ENCODE data around the gene PDGFD. TPM values are rescaled to one million over a fixed set of nuclear protein-coding genes. Genes with fewer than 3 reads are reported as not detected.

Gene PDGFD
- total and polyA plus RNA-seq, 2 experiments from 2014 or later = 1.9 to 4.5 TPM

DNA sequence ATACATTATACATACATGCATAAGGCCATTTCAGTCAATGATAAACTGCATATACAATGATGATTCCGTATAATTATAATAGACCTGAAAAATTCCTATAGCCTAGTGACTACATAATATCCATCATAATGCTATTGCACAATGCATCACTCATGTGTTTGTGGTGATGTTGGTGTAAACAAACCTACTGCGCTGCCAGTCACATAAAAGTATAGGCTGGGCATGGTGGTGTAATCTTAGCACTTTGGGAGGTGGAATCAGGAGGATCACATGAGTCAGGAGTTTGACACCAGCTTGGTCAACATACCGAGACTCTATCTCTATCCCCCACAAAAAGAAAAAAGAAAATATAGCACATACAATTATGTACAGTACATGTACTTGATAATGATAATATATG is 291.2 kb downstream of the PDGFD start (continued):
- TF ChIP-seq, protein P1, sequence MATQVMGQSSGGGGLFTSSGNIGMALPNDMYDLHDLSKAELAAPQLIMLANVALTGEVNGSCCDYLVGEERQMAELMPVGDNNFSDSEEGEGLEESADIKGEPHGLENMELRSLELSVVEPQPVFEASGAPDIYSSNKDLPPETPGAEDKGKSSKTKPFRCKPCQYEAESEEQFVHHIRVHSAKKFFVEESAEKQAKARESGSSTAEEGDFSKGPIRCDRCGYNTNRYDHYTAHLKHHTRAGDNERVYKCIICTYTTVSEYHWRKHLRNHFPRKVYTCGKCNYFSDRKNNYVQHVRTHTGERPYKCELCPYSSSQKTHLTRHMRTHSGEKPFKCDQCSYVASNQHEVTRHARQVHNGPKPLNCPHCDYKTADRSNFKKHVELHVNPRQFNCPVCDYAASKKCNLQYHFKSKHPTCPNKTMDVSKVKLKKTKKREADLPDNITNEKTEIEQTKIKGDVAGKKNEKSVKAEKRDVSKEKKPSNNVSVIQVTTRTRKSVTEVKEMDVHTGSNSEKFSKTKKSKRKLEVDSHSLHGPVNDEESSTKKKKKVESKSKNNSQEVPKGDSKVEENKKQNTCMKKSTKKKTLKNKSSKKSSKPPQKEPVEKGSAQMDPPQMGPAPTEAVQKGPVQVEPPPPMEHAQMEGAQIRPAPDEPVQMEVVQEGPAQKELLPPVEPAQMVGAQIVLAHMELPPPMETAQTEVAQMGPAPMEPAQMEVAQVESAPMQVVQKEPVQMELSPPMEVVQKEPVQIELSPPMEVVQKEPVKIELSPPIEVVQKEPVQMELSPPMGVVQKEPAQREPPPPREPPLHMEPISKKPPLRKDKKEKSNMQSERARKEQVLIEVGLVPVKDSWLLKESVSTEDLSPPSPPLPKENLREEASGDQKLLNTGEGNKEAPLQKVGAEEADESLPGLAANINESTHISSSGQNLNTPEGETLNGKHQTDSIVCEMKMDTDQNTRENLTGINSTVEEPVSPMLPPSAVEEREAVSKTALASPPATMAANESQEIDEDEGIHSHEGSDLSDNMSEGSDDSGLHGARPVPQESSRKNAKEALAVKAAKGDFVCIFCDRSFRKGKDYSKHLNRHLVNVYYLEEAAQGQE (IDR thresholded peaks at IDR 0.05; ENCODE audit: unreplicated experiment) = no peak
- no peak for TF ChIP-seq NANOG (IDR thresholded peaks at IDR 0.05; ENCODE audit: borderline replicate concordance)

- H3F3A ChIP-seq (replicated peaks; ENCODE audit: low read depth) = no peaks in the 10 kb centered on the region
- no peak overlapping the region; the same call in 1 of the 2 replicates for H3K27ac Mint-ChIP-seq
- H3K79me2 ChIP-seq (replicated peaks; ENCODE audit: insufficient read depth) = no peaks in the 10 kb centered on the region
- no peaks in the 10 kb centered on the region; the same call in 2 of the 3 replicates for H3K4me1 Mint-ChIP-seq
- no peak overlapping the region for H3K4me2 ChIP-seq
- no peaks in the 10 kb centered on the region for H3K4me1 ChIP-seq (ENCODE audit: insufficient read depth)
- no peak overlapping the region for H3K4me3 Mint-ChIP-seq
- H3K27ac ChIP-seq (ENCODE audit: low read depth) = no peak overlapping the region
- H3K36me3 Mint-ChIP-seq (ENCODE audit: low read depth) = no peaks in the 10 kb centered on the region
- H4K20me1 ChIP-seq (replicated peaks; ENCODE audit: insufficient read depth) = no peaks in the 10 kb centered on the region
- TF ChIP-seq NANOG (IDR thresholded peaks at IDR 0.05; ENCODE audit: borderline replicate concordance) (no peak), EZH2phosphoT487 (IDR thresholded peaks at IDR 0.05; ENCODE audit: unreplicated experiment) (no peak), ZNF331 (CRISPR knock-in tag; IDR thresholded peaks at IDR 0.05; ENCODE audit: low read depth) (no peak), CREB1 (CRISPR knock-in tag; IDR thresholded peaks at IDR 0.05; ENCODE audit: low read depth) (no peak)
- TF ChIP-seq, protein P1 (IDR thresholded peaks at IDR 0.05; ENCODE audit: unreplicated experiment) = no peak
- no peaks in the 10 kb centered on the region for H3K36me3 ChIP-seq (ENCODE audit: insufficient read depth)
- no peak overlapping the region for H2AFZ ChIP-seq
- H3K9me2 ChIP-seq (ENCODE audit: insufficient read depth) = 0 out of 2 replicates have a peak, but pooled peaks cover 8% of the 10 kb centered on the region
- ATAC-seq (no peak), DNase-seq (ENCODE audit: low spot score) (no peak)
- no peak overlapping the region for H3K4me3 ChIP-seq
- H3K9me3 Mint-ChIP-seq = no peaks in the 10 kb centered on the region
- no peaks in the 10 kb centered on the region for H3K27me3 ChIP-seq (ENCODE audit: insufficient read depth)
- peaks cover 2% of the 10 kb centered on the region for H3K27me3 Mint-ChIP-seq (ENCODE audit: insufficient read depth, low read depth, poor library complexity)
Observed at GRCh38 chr11:103871923-103872551, 291.9 kb downstream of the PDGFD start.
